Panc1 (cell line): ENCODE data around the gene UQCRQ.

Source experiments
- POLR2AphosphoS5 ChIP-seq: IDR thresholded peaks from 2 replicates; pipeline ENCODE4 v1.6.1; 2012; ENCODE audit warnings: mild to moderate bottlenecking, low read depth, low read length, moderate library complexity
- REST ChIP-seq, 2 experiments: IDR thresholded peaks; 2 replicates each; pipeline ENCODE4 v1.6.1; 2011 to 2012; ENCODE audit warnings: low read depth in 2 of 2, control low read depth in 1 of 2, low read length in 1 of 2, mild to moderate bottlenecking in 1 of 2, moderate library complexity in 1 of 2; ENCODE audit not compliant: insufficient read depth in 1 of 2
- SIN3A ChIP-seq: IDR thresholded peaks from 2 replicates; pipeline ENCODE4 v1.6.1; 2012; ENCODE audit warnings: low read depth, mild to moderate bottlenecking, low read length, moderate library complexity, borderline replicate concordance; ENCODE audit not compliant: insufficient read depth
- TCF7L2 ChIP-seq: IDR thresholded peaks from 2 replicates; pipeline ENCODE4 v1.6.1; 2011; ENCODE audit warnings: mild to moderate bottlenecking, low read depth, low read length, inconsistent platforms
- TF ChIP-seq, protein P1 (sequence below): fragments of 450-650 bp; IDR thresholded peaks from 2 replicates; pipeline ENCODE4 v1.5.1; 2017; ENCODE audit warnings: mild to moderate bottlenecking

DNA sequence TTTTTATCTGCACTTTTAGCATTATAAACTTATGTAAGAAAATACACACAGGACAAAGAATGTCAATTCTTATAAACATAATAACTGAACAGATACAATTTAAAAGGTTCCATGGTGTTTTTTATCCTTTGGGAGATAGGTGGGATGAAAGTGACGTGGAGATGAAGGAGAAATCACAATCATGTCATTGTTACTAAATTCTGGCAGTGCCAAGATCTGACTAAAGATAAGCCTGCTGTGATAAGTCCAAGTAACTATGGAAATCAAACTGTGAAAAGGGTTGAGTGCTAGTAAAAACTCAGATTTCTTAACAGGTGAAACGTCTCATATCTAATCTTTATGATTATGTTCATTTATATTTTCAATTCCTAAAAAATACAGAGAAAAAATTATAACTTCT, 18.1 kb downstream of the UQCRQ start:
- TF ChIP-seq POLR2AphosphoS5 (no peak), REST (IDR thresholded peaks at IDR 0.05; ENCODE audit: insufficient read depth in 1 of 2, low read depth in 2 of 2, low read length in 1 of 2) (no peak), TCF7L2 (no peak), SIN3A (no peak)
- TF ChIP-seq, protein P1, sequence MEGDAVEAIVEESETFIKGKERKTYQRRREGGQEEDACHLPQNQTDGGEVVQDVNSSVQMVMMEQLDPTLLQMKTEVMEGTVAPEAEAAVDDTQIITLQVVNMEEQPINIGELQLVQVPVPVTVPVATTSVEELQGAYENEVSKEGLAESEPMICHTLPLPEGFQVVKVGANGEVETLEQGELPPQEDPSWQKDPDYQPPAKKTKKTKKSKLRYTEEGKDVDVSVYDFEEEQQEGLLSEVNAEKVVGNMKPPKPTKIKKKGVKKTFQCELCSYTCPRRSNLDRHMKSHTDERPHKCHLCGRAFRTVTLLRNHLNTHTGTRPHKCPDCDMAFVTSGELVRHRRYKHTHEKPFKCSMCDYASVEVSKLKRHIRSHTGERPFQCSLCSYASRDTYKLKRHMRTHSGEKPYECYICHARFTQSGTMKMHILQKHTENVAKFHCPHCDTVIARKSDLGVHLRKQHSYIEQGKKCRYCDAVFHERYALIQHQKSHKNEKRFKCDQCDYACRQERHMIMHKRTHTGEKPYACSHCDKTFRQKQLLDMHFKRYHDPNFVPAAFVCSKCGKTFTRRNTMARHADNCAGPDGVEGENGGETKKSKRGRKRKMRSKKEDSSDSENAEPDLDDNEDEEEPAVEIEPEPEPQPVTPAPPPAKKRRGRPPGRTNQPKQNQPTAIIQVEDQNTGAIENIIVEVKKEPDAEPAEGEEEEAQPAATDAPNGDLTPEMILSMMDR, result no peak
